H9 (cell line): Measurements from ENCODE around the gene MSI1. TPM values are rescaled to one million over a fixed set of nuclear protein-coding genes. Genes with fewer than 3 reads are reported as not detected.

Experiments used
- DNase-seq: peaks from one replicate; pipeline ENCODE4 v3.0.0-alpha.2; 2017
- H2AFZ ChIP-seq: one replicate; pipeline ENCODE4 v1.6.1; 2013; ENCODE audit warnings: mild to moderate bottlenecking, low read length, control low read depth, moderate library complexity
- H2AK5ac ChIP-seq: 2 replicates; pipeline ENCODE4 v1.6.1; 2013; ENCODE audit warnings: low read length, control low read depth, mixed read lengths; ENCODE audit not compliant: insufficient read length
- H2BK120ac ChIP-seq: one replicate; pipeline ENCODE4 v1.6.1; 2013; ENCODE audit warnings: low read depth, mild to moderate bottlenecking, low read length, control low read depth, inconsistent platforms; ENCODE audit not compliant: poor library complexity, severe bottlenecking
- H2BK12ac ChIP-seq: 2 replicates; pipeline ENCODE4 v1.6.1; 2013; ENCODE audit warnings: low read length, control low read depth, mixed read lengths, low read depth; ENCODE audit not compliant: insufficient read length
- H2BK15ac ChIP-seq: 2 replicates; pipeline ENCODE4 v1.6.1; 2013; ENCODE audit warnings: low read depth, low read length, control low read depth
- H2BK20ac ChIP-seq: one replicate; pipeline ENCODE4 v1.6.1; 2013; ENCODE audit warnings: low read depth, mild to moderate bottlenecking, low read length, control low read depth, inconsistent platforms; ENCODE audit not compliant: poor library complexity, severe bottlenecking
- H2BK5ac ChIP-seq: 2 replicates; pipeline ENCODE4 v1.6.1; 2013; ENCODE audit warnings: low read length, control low read depth, mixed read lengths; ENCODE audit not compliant: insufficient read length
- H3K14ac ChIP-seq: 2 replicates; pipeline ENCODE4 v1.6.1; 2013; ENCODE audit warnings: low read length, control low read depth; ENCODE audit not compliant: insufficient read depth
- H3K18ac ChIP-seq: 2 replicates; pipeline ENCODE4 v1.6.1; 2013; ENCODE audit warnings: low read depth, mild to moderate bottlenecking, mixed read lengths, low read length, control low read depth; ENCODE audit not compliant: insufficient read length
- H3K23ac ChIP-seq: 2 replicates; pipeline ENCODE4 v1.6.1; 2013; ENCODE audit warnings: low read length, control low read depth, mixed read lengths, low read depth; ENCODE audit not compliant: insufficient read length
- H3K23me2 ChIP-seq: 2 replicates; pipeline ENCODE4 v1.6.1; 2013; ENCODE audit warnings: low read depth, mild to moderate bottlenecking, mixed read lengths, low read length, control low read depth; ENCODE audit not compliant: insufficient read length, poor library complexity, severe bottlenecking
- H3K27ac ChIP-seq: 2 replicates; pipeline ENCODE4 v1.5.1; 2013; ENCODE audit warnings: low read length, control low read depth, mixed read lengths, low read depth; ENCODE audit not compliant: insufficient read length
- H3K27me3 ChIP-seq: 2 replicates; pipeline ENCODE4 v1.6.1; 2013; ENCODE audit warnings: low read length, control low read depth, inconsistent platforms; ENCODE audit not compliant: insufficient read depth
- H3K4ac ChIP-seq: 2 replicates; pipeline ENCODE4 v1.6.1; 2013; ENCODE audit warnings: low read depth, mild to moderate bottlenecking, control low read depth, inconsistent platforms, low read length, moderate library complexity
- H3K4me1 ChIP-seq: 2 replicates; pipeline ENCODE4 v1.6.1; 2013; ENCODE audit warnings: low read length, control low read depth, inconsistent platforms; ENCODE audit not compliant: insufficient read depth
- H3K4me2 ChIP-seq: 2 replicates; pipeline ENCODE4 v1.6.1; 2013; ENCODE audit warnings: low read length, control low read depth, mixed read lengths; ENCODE audit not compliant: insufficient read length, insufficient read depth
- H3K56ac ChIP-seq: 2 replicates; pipeline ENCODE4 v1.6.1; 2013; ENCODE audit warnings: low read depth, mild to moderate bottlenecking, mixed read lengths, low read length, control low read depth; ENCODE audit not compliant: insufficient read length
- H3K79me1 ChIP-seq: 2 replicates; pipeline ENCODE4 v1.6.1; 2013; ENCODE audit warnings: low read depth, mild to moderate bottlenecking, moderate library complexity, low read length, control low read depth, inconsistent platforms; ENCODE audit not compliant: insufficient read depth, poor library complexity, severe bottlenecking
- H3K79me2 ChIP-seq: 2 replicates; pipeline ENCODE4 v1.6.1; 2013; ENCODE audit warnings: low read length, control low read depth, inconsistent platforms; ENCODE audit not compliant: insufficient read depth
- H3K9ac ChIP-seq: 2 replicates; pipeline ENCODE4 v1.6.1; 2013; ENCODE audit warnings: low read length, control low read depth, mixed read lengths; ENCODE audit not compliant: insufficient read length; ENCODE audit errors: extremely low read depth
- H3K9me3 ChIP-seq: one replicate; pipeline ENCODE4 v1.6.1; 2013; ENCODE audit warnings: low read depth, low read length, inconsistent platforms; ENCODE audit not compliant: control insufficient read depth
- H3T11ph ChIP-seq: one replicate; pipeline ENCODE4 v1.6.1; 2013; ENCODE audit warnings: mild to moderate bottlenecking, low read length, control low read depth, inconsistent platforms
- H4K20me1 ChIP-seq: one replicate; pipeline ENCODE4 v1.6.1; 2013; ENCODE audit not compliant: control insufficient read depth, insufficient read length, insufficient read depth
- H4K5ac ChIP-seq: 2 replicates; pipeline ENCODE4 v1.6.1; 2013; ENCODE audit warnings: low read depth, mild to moderate bottlenecking, mixed read lengths, low read length, control low read depth; ENCODE audit not compliant: insufficient read length
- H4K8ac ChIP-seq: replicated peaks from 2 replicates; pipeline ENCODE4 v1.6.1; 2013; ENCODE audit warnings: low read length, control low read depth, mixed read lengths, low read depth; ENCODE audit not compliant: insufficient read length
- H4K91ac ChIP-seq: 2 replicates; pipeline ENCODE4 v1.6.1; 2013; ENCODE audit warnings: low read depth, mild to moderate bottlenecking, moderate library complexity, mixed read lengths, low read length, control low read depth; ENCODE audit not compliant: insufficient read length
- H3K27ac Mint-ChIP-seq, 3 experiments: 2 replicates in 2 of 3; 3 replicates in 1 of 3; pipeline ENCODE4 v1.8.0; 2020 to 2021; ENCODE audit warnings: mixed read lengths in 3 of 3, mild to moderate bottlenecking in 1 of 3, moderate library complexity in 1 of 3
- H3K27me3 Mint-ChIP-seq: 2 replicates; pipeline ENCODE4 v1.8.0; 2021; ENCODE audit warnings: low read depth, mild to moderate bottlenecking, moderate library complexity, mixed read lengths
- H3K36me3 Mint-ChIP-seq, 3 experiments: 2 replicates in 2 of 3; 3 replicates in 1 of 3; pipeline ENCODE4 v1.8.0; 2020 to 2021; ENCODE audit warnings: low read depth in 3 of 3, mixed read lengths in 3 of 3; ENCODE audit not compliant: insufficient read depth in 1 of 3
- H3K4me1 Mint-ChIP-seq, 2 experiments: 2 replicates each; pipeline ENCODE4 v1.8.0; 2020; ENCODE audit warnings: mixed read lengths in 2 of 2
- H3K4me3 Mint-ChIP-seq, 2 experiments: 2 replicates in 1 of 2; 3 replicates in 1 of 2; pipeline ENCODE4 v1.8.0; 2020 to 2021; ENCODE audit warnings: mild to moderate bottlenecking in 2 of 2, mixed read lengths in 2 of 2, moderate library complexity in 1 of 2
- H3K9me3 Mint-ChIP-seq, 2 experiments: 2 replicates in 1 of 2; 3 replicates in 1 of 2; pipeline ENCODE4 v1.8.0; 2020; ENCODE audit warnings: mild to moderate bottlenecking in 2 of 2, mixed read lengths in 2 of 2, moderate library complexity in 1 of 2
- WGBS: extraction: QIAGEN DNeasy Blood & Tissue Kit; methylation state at CpG from one replicate; pipeline ENCODE4 v1.1.7; 2013; ENCODE audit warnings: missing lambda C conversion rate, low lambda C conversion rate, mixed read lengths; ENCODE audit not compliant: insufficient read length; ENCODE audit errors: extremely low coverage; 5-methylcytosine and 5-hydroxymethylcytosine counted together
- total RNA-seq: library from RNA; stranded (reverse); gene quantifications from 2 replicates; pipeline ENCODE4 v1.2.1, GENCODE V29; 2021
- TF ChIP-seq, protein P1 (sequence below): fragments of 200-600 bp; sonication (generic); conservative IDR thresholded peaks from 3 replicates; pipeline ENCODE4 v1.8.0; 2021; ENCODE audit warnings: antibody characterized with exemption, mild to moderate bottlenecking

MSI1 gene
- total RNA-seq, 1 experiment from 2014 or later: 91.5 TPM

DNA sequence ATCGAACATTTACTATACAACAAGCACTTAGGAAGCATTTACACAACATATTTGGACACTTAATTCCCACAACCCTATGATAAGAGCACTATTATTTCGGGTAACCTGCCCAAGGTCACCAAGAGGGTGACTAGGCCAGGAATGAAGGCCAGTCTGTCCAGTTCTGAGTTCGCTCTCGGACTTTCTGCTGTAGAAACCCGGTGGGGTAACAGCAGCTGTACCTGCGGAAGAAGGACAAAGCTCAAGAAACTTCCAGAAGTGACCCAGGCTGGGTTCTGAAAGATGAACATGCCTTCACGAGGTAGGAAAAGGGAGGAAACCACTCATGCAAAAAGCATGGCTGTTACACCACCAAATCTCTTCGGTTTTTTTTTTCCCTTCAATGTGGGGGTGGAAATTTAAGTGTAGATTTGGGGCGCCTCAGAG, 52.2 kb downstream of the MSI1 start:
- H3K4me1 Mint-ChIP-seq: peaks cover 10 to 11% of the 10 kb centered on the region in 2 experiments
- H2BK12ac ChIP-seq: no peak overlapping the region
- H4K5ac ChIP-seq: no peak overlapping the region

More for the DNA sequence above, 52.2 kb downstream of the MSI1 start:
- Histone ChIP-seq H3K14ac (no peak overlapping the region), H3K27ac (no peak overlapping the region), H4K8ac (no peak overlapping the region), H3K9ac (peak overlapping the region; percentile 30), H3K23ac (no peak overlapping the region), H3K4me2 (peak overlapping the region; percentile 66), H3K18ac (no peak overlapping the region), H3K79me2 (no peaks in the 10 kb centered on the region), H3K23me2 (peaks cover 3% of the 10 kb centered on the region), H3K56ac (no peak overlapping the region), H3K4ac (no peak overlapping the region), H4K20me1 (no peaks in the 10 kb centered on the region), H3K27me3 (no peaks in the 10 kb centered on the region), H3K4me1 (no peaks in the 10 kb centered on the region), H4K91ac (no peak overlapping the region), H2AFZ (no peak overlapping the region), H2BK5ac (no peak overlapping the region), H2BK20ac (no peak overlapping the region), H3T11ph (no peak overlapping the region), H3K9me3 (no peaks in the 10 kb centered on the region), H3K79me1 (no peaks in the 10 kb centered on the region), H2BK120ac (no peak overlapping the region), H2BK15ac (no peak overlapping the region), H2AK5ac (no peak overlapping the region)
- Mint-ChIP-seq H3K36me3 (no peaks in the 10 kb centered on the region), H3K27ac (peak overlapping the region; percentile 84 to 97 (median 97); a peak in 5 of 7 replicates), H3K9me3 (no peaks in the 10 kb centered on the region), H3K4me3 (peak overlapping the region; percentile 74 to 86), H3K27me3 (peaks cover 12% of the 10 kb centered on the region)
- TF ChIP-seq, protein P1, sequence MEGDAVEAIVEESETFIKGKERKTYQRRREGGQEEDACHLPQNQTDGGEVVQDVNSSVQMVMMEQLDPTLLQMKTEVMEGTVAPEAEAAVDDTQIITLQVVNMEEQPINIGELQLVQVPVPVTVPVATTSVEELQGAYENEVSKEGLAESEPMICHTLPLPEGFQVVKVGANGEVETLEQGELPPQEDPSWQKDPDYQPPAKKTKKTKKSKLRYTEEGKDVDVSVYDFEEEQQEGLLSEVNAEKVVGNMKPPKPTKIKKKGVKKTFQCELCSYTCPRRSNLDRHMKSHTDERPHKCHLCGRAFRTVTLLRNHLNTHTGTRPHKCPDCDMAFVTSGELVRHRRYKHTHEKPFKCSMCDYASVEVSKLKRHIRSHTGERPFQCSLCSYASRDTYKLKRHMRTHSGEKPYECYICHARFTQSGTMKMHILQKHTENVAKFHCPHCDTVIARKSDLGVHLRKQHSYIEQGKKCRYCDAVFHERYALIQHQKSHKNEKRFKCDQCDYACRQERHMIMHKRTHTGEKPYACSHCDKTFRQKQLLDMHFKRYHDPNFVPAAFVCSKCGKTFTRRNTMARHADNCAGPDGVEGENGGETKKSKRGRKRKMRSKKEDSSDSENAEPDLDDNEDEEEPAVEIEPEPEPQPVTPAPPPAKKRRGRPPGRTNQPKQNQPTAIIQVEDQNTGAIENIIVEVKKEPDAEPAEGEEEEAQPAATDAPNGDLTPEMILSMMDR: no peak
- WGBS: no CpG with 5 or more reads among the region's 9 CpGs
- DNase-seq: no peak
